ENCODE data around the gene LDLRAD3. TPM values are rescaled to one million over a fixed set of nuclear protein-coding genes. Genes with fewer than 3 reads are reported as not detected.

LDLRAD3 gene
- total RNA-seq, 4 donors from 2014 or later, result 0.37 to 43.2 (median 3.7) TPM

DNA sequence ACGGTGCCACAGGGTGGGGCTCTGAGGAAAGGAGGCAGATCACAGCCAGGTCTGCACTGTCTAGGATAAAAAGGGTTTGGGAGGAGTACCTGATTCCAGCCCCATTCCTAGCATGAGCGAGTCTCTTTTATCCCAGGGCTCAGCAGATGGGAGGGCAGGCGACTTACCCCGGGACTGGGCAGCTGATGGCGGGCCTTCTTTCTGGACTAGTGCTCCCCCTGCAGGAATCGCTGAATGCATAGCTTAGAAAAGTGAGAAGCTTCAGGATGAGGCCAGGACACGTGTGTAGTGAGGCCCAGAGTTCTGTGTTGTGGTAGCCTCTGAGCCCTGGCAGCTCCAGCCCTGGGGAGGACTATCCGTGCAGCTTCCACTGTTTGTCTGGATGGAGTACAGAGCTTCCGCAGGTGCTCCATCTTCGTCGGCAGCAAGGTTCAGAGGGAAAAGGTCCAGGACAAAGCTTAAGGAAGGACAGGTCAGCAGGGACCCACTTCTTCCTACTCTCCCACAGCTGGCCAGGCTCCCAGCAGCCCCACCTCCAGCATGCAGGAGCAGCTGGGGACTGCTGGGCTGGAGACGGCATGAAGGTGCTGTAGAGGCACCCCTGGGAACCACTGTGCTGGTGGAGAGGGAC, 315.0 kb downstream of the LDLRAD3 start:
- WGBS, 2 donors (ENCODE audit: low coverage in 1 of 2), result 38% methylated on average over 12 of the region's 12 CpGs; no CpG with 5 or more reads in 1 of the 2 donors
- Histone ChIP-seq H3K36me3 (no peaks in the 10 kb centered on the region), H3K27ac (no peak overlapping the region), H3K9me3 (no peaks in the 10 kb centered on the region), H3K4me3 (no peak overlapping the region), H3K4me1 (no peaks in the 10 kb centered on the region), H3K27me3 (peaks cover 19% of the 10 kb centered on the region)
- peak; percentile 32 for DNase-seq
- in situ Hi-C loops (cut with MboI; ENCODE audit: low pct_ligation_motif_present in 1 of 4, low pct_unique_long_range_greater_than_20kb in 1 of 4, low sequenced_read_pairs in 3 of 4), result loop anchor here in 3 of 4 donors (25.0 kb wide), 3 partner anchors 222 to 647 kb away; partner anchors contain the start of gene FJX1 (in 1 of the 3)
- intact Hi-C loops (cut with DNase I; ENCODE audit: low total_unique reads), result no loop called here
- no peak for TF ChIP-seq POLR2A (IDR thresholded peaks at IDR 0.05)
- TF ChIP-seq, protein P1, sequence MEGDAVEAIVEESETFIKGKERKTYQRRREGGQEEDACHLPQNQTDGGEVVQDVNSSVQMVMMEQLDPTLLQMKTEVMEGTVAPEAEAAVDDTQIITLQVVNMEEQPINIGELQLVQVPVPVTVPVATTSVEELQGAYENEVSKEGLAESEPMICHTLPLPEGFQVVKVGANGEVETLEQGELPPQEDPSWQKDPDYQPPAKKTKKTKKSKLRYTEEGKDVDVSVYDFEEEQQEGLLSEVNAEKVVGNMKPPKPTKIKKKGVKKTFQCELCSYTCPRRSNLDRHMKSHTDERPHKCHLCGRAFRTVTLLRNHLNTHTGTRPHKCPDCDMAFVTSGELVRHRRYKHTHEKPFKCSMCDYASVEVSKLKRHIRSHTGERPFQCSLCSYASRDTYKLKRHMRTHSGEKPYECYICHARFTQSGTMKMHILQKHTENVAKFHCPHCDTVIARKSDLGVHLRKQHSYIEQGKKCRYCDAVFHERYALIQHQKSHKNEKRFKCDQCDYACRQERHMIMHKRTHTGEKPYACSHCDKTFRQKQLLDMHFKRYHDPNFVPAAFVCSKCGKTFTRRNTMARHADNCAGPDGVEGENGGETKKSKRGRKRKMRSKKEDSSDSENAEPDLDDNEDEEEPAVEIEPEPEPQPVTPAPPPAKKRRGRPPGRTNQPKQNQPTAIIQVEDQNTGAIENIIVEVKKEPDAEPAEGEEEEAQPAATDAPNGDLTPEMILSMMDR (IDR thresholded peaks at IDR 0.05), result peak; percentile 29 to 47 (median 45)

- peaks cover 14% of the 10 kb centered on the region for H3K27me3 ChIP-seq
Observed at GRCh38 chr11:36261094-36261493, 317.2 kb downstream of the LDLRAD3 start.

GRCh38 chr11:36264011-36264972, 320.4 kb downstream of the LDLRAD3 start:
- H3K4me1 ChIP-seq, result no peaks in the 10 kb centered on the region
- TF ChIP-seq EP300 (IDR thresholded peaks at IDR 0.05; ENCODE audit: low read depth), result no peak
- TF ChIP-seq, protein P1 (IDR thresholded peaks at IDR 0.05), result no peak
- no peak for TF ChIP-seq POLR2AphosphoS5 (IDR thresholded peaks at IDR 0.05)
- TF ChIP-seq POLR2A (IDR thresholded peaks at IDR 0.05), result no peak
- H3K4me3 ChIP-seq, result no peak overlapping the region
- H3K9me3 ChIP-seq, result no peaks in the 10 kb centered on the region
- 64 to 72% methylated on average over 3 to 9 of the region's 9 CpGs for WGBS, 2 donors (ENCODE audit: low coverage in 1 of 2)
- intact Hi-C loops (cut with DNase I; ENCODE audit: low total_unique reads), result loop anchor here (10.0 kb wide), 2 partner anchors 449 to 1201 kb away; no protein-coding TSS in a partner anchor
- in situ Hi-C loops (cut with MboI; ENCODE audit: low pct_ligation_motif_present in 1 of 4, low pct_unique_long_range_greater_than_20kb in 1 of 4, low sequenced_read_pairs in 3 of 4), result loop anchor here (5.0 to 25.0 kb wide), 7 partner anchors 227 to 652 kb away; partner anchors contain the start of gene FJX1 (in 3 of the 4)
- H3K36me3 ChIP-seq, result no peaks in the 10 kb centered on the region
- peaks cover 3% of the 10 kb centered on the region for H3K27me3 ChIP-seq
- DNase-seq, result no peak
- no peak overlapping the region for H3K27ac ChIP-seq

More at GRCh38 chr11:36261094-36261493, 317.2 kb downstream of the LDLRAD3 start:
- TF ChIP-seq POLR2AphosphoS5 (IDR thresholded peaks at IDR 0.05) (no peak), EP300 (IDR thresholded peaks at IDR 0.05; ENCODE audit: low read depth) (no peak), POLR2A (IDR thresholded peaks at IDR 0.05) (no peak)
- TF ChIP-seq, protein P1 (IDR thresholded peaks at IDR 0.05), result no peak
- intact Hi-C loops (cut with DNase I; ENCODE audit: low total_unique reads) (loop anchor here (10.0 kb wide), 2 partner anchors 446 to 1204 kb away; no protein-coding TSS in a partner anchor), in situ Hi-C loops (cut with MboI; ENCODE audit: low pct_ligation_motif_present in 1 of 4, low pct_unique_long_range_greater_than_20kb in 1 of 4, low sequenced_read_pairs in 3 of 4) (loop anchor here (5.0 to 25.0 kb wide), 7 partner anchors 224 to 649 kb away; partner anchors contain the start of gene FJX1 (in 3 of the 4))
- H3K9me3 ChIP-seq, result no peaks in the 10 kb centered on the region
- H3K4me3 ChIP-seq, result no peak overlapping the region
- DNase-seq, result no peak
- no peak overlapping the region for H3K27ac ChIP-seq
- 67 to 77% methylated on average over 3 to 4 of the region's 4 CpGs for WGBS, 2 donors (ENCODE audit: low coverage in 1 of 2)
- H3K36me3 ChIP-seq, result no peaks in the 10 kb centered on the region
- no peaks in the 10 kb centered on the region for H3K4me1 ChIP-seq

- no peak overlapping the region for H3K27ac ChIP-seq
- no peaks in the 10 kb centered on the region for H3K9me3 ChIP-seq
- H3K4me3 ChIP-seq, result no peak overlapping the region
- no peaks in the 10 kb centered on the region for H3K36me3 ChIP-seq
- no peak for DNase-seq
- intact Hi-C loops (cut with DNase I; ENCODE audit: low total_unique reads), result loop anchor here (5.0 to 10.0 kb wide), 3 partner anchors 450 to 1200 kb away; partner anchors contain the start of gene FJX1
- H3K4me1 ChIP-seq, result no peaks in the 10 kb centered on the region
- in situ Hi-C loops (cut with MboI; ENCODE audit: low pct_ligation_motif_present in 1 of 4, low pct_unique_long_range_greater_than_20kb in 1 of 4, low sequenced_read_pairs in 3 of 4), result loop anchor here (5.0 to 25.0 kb wide), 7 partner anchors 228 to 653 kb away; partner anchors contain the start of gene FJX1 (in 3 of the 4)
- peaks cover 3% of the 10 kb centered on the region for H3K27me3 ChIP-seq
- WGBS, 2 donors (ENCODE audit: low coverage in 1 of 2), result 62 to 90% methylated on average over 5 of the region's 5 CpGs
- no peak for TF ChIP-seq EP300 (IDR thresholded peaks at IDR 0.05; ENCODE audit: low read depth)
- TF ChIP-seq POLR2AphosphoS5 (IDR thresholded peaks at IDR 0.05), result no peak
- TF ChIP-seq POLR2A (IDR thresholded peaks at IDR 0.05), result no peak
- TF ChIP-seq, protein P1 (IDR thresholded peaks at IDR 0.05), result no peak
Observed at GRCh38 chr11:36264973-36265344, 321.1 kb downstream of the LDLRAD3 start.
